Measurements from ENCODE around the gene FRMD3. TPM values are rescaled to one million over a fixed set of nuclear protein-coding genes. Genes with fewer than 3 reads are reported as not detected.

Gene FRMD3
- total RNA-seq, 1 experiment from 2014 or later = 0.10 TPM

DNA sequence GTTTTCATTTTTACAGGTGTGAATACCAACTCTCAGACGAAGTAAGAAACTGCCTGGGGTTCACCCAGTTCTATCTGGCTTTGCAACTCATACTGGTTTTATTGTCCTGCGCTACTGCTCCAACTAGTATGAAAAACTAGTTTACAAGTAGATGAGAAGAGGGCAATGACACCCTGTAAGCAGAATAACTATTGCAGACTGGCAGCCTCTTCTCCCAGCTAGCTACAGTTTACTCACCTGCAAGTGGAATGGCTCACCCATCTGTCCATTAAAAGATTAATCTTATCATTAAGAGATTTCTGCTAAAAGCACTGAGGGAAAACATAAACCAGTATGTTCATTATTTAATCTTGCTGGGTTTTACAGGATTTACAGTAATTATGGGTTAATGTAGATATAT is 113.4 kb downstream of the FRMD3 start:
- H3K27me3 ChIP-seq (ENCODE audit: control insufficient read depth, insufficient read depth, low read length) = no peaks in the 10 kb centered on the region
- H3K36me3 ChIP-seq (replicated peaks; ENCODE audit: control insufficient read depth, insufficient read depth, low read length) = no peaks in the 10 kb centered on the region
- no peak for DNase-seq
- H3K4me3 ChIP-seq (ENCODE audit: insufficient read depth, low read depth, low read length) = no peak overlapping the region

DNA sequence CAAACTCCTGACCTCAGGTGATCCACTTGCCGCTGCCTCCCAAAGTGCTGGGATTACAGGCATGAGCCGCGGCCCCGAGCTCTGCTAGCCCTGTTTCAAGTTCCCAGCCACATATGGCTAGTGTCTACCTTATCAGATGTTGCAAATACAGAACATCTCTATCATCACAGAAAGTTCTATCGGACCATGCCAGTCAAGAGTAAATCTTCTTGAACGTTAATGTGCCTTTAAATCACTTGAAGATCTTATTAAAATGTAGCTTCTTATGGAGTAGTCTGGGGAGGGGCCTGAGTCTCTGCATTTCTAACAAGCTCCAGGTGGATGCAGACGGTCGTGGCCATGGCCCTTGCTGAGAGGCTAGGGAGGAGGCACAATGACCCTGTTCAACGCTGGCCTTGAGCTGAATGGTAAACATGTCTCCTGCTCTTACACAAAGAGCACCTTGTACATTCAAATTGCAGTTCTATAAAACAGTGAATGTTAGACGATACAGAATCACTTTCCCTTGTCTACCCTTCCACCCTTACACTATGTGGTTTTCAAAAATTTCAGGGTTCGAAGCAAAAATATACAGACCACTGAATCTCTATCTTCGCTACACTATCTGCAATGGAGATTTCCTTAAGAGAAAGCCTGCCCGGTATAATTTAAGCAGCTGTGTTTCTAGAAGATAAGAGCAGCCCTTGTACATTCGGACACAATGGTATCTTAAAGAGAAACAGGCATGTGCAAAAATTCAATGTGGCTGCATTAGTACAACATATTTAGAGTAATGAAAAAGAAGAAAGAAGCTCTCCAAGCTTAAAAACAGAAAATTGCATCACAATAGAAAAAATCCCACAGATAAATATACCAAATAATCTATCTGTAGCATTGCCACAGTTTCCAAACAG is 114.1 kb downstream of the FRMD3 start:
- H3K4me3 ChIP-seq (ENCODE audit: insufficient read depth, low read depth, low read length) = no peak overlapping the region
- H3K27me3 ChIP-seq (ENCODE audit: control insufficient read depth, insufficient read depth, low read length) = no peaks in the 10 kb centered on the region
- no peaks in the 10 kb centered on the region for H3K36me3 ChIP-seq (replicated peaks; ENCODE audit: control insufficient read depth, insufficient read depth, low read length)
- no peak for DNase-seq

- DNase-seq = no peak
- H3K4me3 ChIP-seq (ENCODE audit: insufficient read depth, low read depth, low read length) = no peak overlapping the region
- H3K36me3 ChIP-seq (replicated peaks; ENCODE audit: control insufficient read depth, insufficient read depth, low read length) = no peaks in the 10 kb centered on the region
- H3K27me3 ChIP-seq (ENCODE audit: control insufficient read depth, insufficient read depth, low read length) = no peaks in the 10 kb centered on the region
Observed at GRCh38 chr9:83422527-83422926, 115.7 kb downstream of the FRMD3 start.

GRCh38 chr9:83420486-83420885 is 117.7 kb downstream of the FRMD3 start:
- Histone ChIP-seq H3K4me3 (ENCODE audit: insufficient read depth, low read depth, low read length) (no peak overlapping the region), H3K27me3 (ENCODE audit: control insufficient read depth, insufficient read depth, low read length) (no peaks in the 10 kb centered on the region), H3K36me3 (replicated peaks; ENCODE audit: control insufficient read depth, insufficient read depth, low read length) (no peaks in the 10 kb centered on the region)
- no peak for DNase-seq

- no peaks in the 10 kb centered on the region for H3K27me3 ChIP-seq (ENCODE audit: control insufficient read depth, insufficient read depth, low read length)
- no peak for DNase-seq
Observed at GRCh38 chr9:83419961-83420360, 118.2 kb downstream of the FRMD3 start.

GRCh38 chr9:83418283-83418682 is 119.9 kb downstream of the FRMD3 start:
- no peak for DNase-seq
- no peak overlapping the region for H3K4me3 ChIP-seq (ENCODE audit: insufficient read depth, low read depth, low read length)
- H3K36me3 ChIP-seq (replicated peaks; ENCODE audit: control insufficient read depth, insufficient read depth, low read length) = no peaks in the 10 kb centered on the region
- no peaks in the 10 kb centered on the region for H3K27me3 ChIP-seq (ENCODE audit: control insufficient read depth, insufficient read depth, low read length)

More at GRCh38 chr9:83419961-83420360, 118.2 kb downstream of the FRMD3 start:
- H3K36me3 ChIP-seq (replicated peaks; ENCODE audit: control insufficient read depth, insufficient read depth, low read length) = no peaks in the 10 kb centered on the region
- H3K4me3 ChIP-seq (ENCODE audit: insufficient read depth, low read depth, low read length) = no peak overlapping the region

GRCh38 chr9:83413367-83413766 is 124.8 kb downstream of the FRMD3 start:
- Histone ChIP-seq H3K27me3 (ENCODE audit: control insufficient read depth, insufficient read depth, low read length) (no peaks in the 10 kb centered on the region), H3K4me3 (ENCODE audit: insufficient read depth, low read depth, low read length) (no peak overlapping the region), H3K36me3 (replicated peaks; ENCODE audit: control insufficient read depth, insufficient read depth, low read length) (no peaks in the 10 kb centered on the region)
- no peak for DNase-seq

- no peaks in the 10 kb centered on the region for H3K36me3 ChIP-seq (replicated peaks; ENCODE audit: control insufficient read depth, insufficient read depth, low read length)
- H3K27me3 ChIP-seq (ENCODE audit: control insufficient read depth, insufficient read depth, low read length) = no peaks in the 10 kb centered on the region
- DNase-seq = no peak
- H3K4me3 ChIP-seq (ENCODE audit: insufficient read depth, low read depth, low read length) = no peak overlapping the region
Observed at GRCh38 chr9:83410701-83411100, 127.5 kb downstream of the FRMD3 start.

- Histone ChIP-seq H3K27me3 (ENCODE audit: control insufficient read depth, insufficient read depth, low read length) (no peaks in the 10 kb centered on the region), H3K4me3 (ENCODE audit: insufficient read depth, low read depth, low read length) (no peak overlapping the region), H3K36me3 (replicated peaks; ENCODE audit: control insufficient read depth, insufficient read depth, low read length) (no peaks in the 10 kb centered on the region)
- DNase-seq = no peak
Observed at GRCh38 chr9:83406921-83407320, 131.3 kb downstream of the FRMD3 start.

DNA sequence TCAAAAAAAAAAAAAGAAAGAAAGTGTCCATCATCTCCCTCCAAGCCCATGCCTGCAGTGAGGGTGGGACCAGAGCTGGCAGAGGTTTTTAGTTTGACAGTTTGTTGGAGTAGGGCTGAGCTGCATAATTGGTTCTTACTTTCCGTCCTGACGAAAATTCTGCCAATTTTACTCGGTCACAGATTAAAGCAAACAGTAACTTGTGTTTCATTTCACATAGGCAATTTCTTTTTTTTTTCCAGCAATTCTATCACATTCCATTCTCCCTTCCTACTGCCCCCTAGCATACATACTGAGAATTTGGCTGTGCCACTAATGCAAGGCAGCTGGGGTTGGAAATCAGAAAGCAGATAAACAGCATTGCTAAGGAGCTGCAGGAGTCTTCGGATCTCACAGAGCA is 132.4 kb downstream of the FRMD3 start:
- no peaks in the 10 kb centered on the region for H3K27me3 ChIP-seq (ENCODE audit: control insufficient read depth, insufficient read depth, low read length)
- H3K36me3 ChIP-seq (replicated peaks; ENCODE audit: control insufficient read depth, insufficient read depth, low read length) = no peaks in the 10 kb centered on the region
- DNase-seq = no peak
- H3K4me3 ChIP-seq (ENCODE audit: insufficient read depth, low read depth, low read length) = no peak overlapping the region

DNA sequence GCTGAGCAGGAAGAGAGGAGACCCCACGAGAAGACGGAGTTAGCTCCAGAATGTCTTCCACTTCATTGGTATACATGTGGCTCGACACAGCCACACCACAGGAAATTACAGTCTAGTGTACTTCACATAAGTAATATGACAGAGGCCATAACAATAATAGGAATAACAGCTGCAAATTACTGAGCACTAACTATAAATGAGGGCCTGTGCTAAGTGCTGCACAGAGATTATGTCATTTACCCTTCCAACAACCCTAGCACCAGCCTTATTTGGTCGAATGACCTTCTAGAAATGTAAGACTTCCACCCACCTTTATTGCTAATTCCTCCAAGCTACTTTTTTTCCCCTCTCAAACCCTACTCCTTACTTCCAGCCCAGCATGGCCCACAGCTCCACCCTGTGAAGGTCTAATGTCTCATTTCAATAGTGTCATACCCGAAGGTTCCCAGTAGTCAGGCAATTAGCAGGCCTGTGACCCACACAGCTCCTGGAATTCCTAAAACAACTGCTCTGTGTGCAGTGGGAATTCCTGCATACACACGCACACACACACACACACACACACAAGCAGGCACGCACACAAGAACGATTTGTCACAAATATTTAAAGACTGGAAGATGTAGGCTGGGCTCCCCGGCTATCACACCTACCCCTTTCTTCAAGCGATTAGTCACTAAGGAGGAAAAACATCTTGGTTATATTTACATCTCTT is 134.5 kb downstream of the FRMD3 start:
- DNase-seq = no peak
- Histone ChIP-seq H3K27me3 (ENCODE audit: control insufficient read depth, insufficient read depth, low read length) (no peaks in the 10 kb centered on the region), H3K4me3 (ENCODE audit: insufficient read depth, low read depth, low read length) (no peak overlapping the region), H3K36me3 (replicated peaks; ENCODE audit: control insufficient read depth, insufficient read depth, low read length) (no peaks in the 10 kb centered on the region)

- H3K4me3 ChIP-seq (ENCODE audit: insufficient read depth, low read depth, low read length) = no peak overlapping the region
- DNase-seq = no peak
- H3K36me3 ChIP-seq (replicated peaks; ENCODE audit: control insufficient read depth, insufficient read depth, low read length) = no peaks in the 10 kb centered on the region
- no peaks in the 10 kb centered on the region for H3K27me3 ChIP-seq (ENCODE audit: control insufficient read depth, insufficient read depth, low read length)
Observed at GRCh38 chr9:83401328-83401900, 136.8 kb downstream of the FRMD3 start.

GRCh38 chr9:83396813-83397212 is 141.4 kb downstream of the FRMD3 start:
- H3K36me3 ChIP-seq (replicated peaks; ENCODE audit: control insufficient read depth, insufficient read depth, low read length) = no peaks in the 10 kb centered on the region
- no peaks in the 10 kb centered on the region for H3K27me3 ChIP-seq (ENCODE audit: control insufficient read depth, insufficient read depth, low read length)
- no peak for DNase-seq
- no peak overlapping the region for H3K4me3 ChIP-seq (ENCODE audit: insufficient read depth, low read depth, low read length)

GRCh38 chr9:83396342-83396741 is 141.9 kb downstream of the FRMD3 start:
- no peak overlapping the region for H3K4me3 ChIP-seq (ENCODE audit: insufficient read depth, low read depth, low read length)
- H3K27me3 ChIP-seq (ENCODE audit: control insufficient read depth, insufficient read depth, low read length) = no peaks in the 10 kb centered on the region
- DNase-seq = no peak
- H3K36me3 ChIP-seq (replicated peaks; ENCODE audit: control insufficient read depth, insufficient read depth, low read length) = no peaks in the 10 kb centered on the region

- DNase-seq = no peak
Observed at GRCh38 chr9:83392228-83392627, 146.0 kb downstream of the FRMD3 start.

More at GRCh38 chr9:83392228-83392627, 146.0 kb downstream of the FRMD3 start:
- Histone ChIP-seq H3K27me3 (ENCODE audit: control insufficient read depth, insufficient read depth, low read length) (no peaks in the 10 kb centered on the region), H3K4me3 (ENCODE audit: insufficient read depth, low read depth, low read length) (no peak overlapping the region), H3K36me3 (replicated peaks; ENCODE audit: control insufficient read depth, insufficient read depth, low read length) (no peaks in the 10 kb centered on the region)

All from H7 (cell line).